Measurements from ENCODE around the gene ZNF609.

Gene ZNF609, protein sequence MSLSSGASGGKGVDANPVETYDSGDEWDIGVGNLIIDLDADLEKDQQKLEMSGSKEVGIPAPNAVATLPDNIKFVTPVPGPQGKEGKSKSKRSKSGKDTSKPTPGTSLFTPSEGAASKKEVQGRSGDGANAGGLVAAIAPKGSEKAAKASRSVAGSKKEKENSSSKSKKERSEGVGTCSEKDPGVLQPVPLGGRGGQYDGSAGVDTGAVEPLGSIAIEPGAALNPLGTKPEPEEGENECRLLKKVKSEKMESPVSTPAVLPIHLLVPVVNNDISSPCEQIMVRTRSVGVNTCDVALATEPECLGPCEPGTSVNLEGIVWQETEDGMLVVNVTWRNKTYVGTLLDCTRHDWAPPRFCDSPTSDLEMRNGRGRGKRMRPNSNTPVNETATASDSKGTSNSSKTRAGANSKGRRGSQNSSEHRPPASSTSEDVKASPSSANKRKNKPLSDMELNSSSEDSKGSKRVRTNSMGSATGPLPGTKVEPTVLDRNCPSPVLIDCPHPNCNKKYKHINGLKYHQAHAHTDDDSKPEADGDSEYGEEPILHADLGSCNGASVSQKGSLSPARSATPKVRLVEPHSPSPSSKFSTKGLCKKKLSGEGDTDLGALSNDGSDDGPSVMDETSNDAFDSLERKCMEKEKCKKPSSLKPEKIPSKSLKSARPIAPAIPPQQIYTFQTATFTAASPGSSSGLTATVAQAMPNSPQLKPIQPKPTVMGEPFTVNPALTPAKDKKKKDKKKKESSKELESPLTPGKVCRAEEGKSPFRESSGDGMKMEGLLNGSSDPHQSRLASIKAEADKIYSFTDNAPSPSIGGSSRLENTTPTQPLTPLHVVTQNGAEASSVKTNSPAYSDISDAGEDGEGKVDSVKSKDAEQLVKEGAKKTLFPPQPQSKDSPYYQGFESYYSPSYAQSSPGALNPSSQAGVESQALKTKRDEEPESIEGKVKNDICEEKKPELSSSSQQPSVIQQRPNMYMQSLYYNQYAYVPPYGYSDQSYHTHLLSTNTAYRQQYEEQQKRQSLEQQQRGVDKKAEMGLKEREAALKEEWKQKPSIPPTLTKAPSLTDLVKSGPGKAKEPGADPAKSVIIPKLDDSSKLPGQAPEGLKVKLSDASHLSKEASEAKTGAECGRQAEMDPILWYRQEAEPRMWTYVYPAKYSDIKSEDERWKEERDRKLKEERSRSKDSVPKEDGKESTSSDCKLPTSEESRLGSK (N-terminal part only)
- 20.1 to 94.1 (median 49.3) reads per million in 17 experiments for total RNA-seq

DNA sequence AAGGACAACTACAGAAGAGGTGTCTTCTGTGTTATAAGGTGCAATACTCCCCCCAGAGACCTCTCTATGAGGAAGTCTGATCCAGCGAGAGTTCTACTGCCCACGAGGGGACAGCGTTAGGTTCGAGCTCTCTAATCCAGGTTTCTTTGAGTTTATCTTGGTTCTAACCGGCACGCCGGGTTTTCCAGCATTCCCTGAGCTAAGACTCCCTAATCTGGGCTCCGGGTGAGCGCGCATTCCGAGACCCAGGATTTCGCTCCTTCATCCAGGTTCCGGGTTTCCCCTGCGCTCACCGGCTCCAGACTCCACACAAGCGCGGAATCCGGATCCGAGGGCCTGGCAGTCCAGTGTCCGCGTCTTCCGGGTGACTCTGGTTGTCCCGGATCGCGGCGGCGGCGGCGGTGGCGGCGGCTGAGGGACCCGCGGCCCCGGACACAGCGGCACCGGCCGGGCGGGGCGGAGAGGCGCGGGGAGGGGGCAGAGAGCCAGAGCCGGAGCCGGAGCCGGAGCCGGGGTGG, at the start of gene ZNF609:
TSS of gene ZNF609 (plus strand) at position 373 of the 518 bp plus-strand sequence. CDS start 38,842 bp downstream, outside the sequence.
- DNase-seq: peak; percentile 87 to 94 (median 92)

DNA sequence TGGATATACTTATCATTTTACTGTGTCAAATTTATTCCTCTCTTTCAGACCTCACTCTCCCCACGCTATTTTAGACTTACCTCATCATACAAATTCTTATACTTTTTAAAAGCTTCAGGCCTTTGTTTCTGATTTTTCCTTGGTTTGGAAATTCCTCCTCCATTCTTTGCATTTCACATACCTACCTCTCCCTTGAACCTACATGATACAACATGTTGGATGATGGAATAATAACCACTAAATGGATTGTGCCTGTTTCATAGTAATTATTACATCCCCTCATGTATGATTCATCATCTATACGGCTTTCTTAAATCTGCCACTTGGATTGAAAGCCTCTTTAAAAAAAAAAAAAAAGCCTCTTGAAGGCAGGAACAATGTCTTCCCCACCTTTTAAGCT, 48.2 kb upstream of the ZNF609 start:
- no peak for DNase-seq

DNA sequence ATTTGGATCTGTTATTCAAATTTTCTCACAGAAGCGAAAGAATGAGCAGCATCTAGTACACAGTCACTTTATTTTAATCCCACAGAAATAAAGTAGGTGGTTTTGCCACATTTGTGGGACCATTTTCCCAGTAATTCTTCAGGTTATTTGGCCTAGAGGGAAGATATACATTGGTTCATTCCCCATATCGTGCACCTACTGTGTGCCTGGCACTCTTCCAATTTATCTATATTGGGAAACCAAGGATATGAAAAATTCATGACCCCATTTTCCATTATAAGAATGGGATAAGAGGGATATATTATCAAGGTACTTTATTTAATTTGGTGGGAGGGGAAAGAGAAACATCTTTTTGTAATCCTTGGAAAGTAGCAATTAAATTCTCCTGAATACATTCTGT, 37.7 kb upstream of the ZNF609 start:
- no peak for DNase-seq

DNA sequence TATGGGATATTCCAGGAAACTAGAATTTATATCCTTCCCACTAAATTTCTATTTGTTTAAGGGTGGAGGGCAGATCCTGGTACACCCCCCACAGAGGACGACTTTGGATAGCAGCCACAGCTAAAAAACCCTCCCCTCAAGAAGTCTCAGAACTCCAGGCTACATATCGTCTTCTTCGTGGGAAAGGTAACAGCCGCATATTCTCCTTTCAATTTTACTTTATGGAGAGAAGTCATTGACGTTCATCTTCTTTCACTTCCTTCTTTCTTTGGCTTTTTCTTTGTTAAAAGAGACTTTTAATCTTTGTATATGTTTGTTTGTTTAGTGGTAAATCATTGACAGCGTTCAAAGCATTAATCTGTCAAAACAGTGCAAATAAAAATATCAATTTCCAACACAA, 36.4 kb upstream of the ZNF609 start:
- DNase-seq: peak in 1 of 4 experiments; percentile 17

DNA sequence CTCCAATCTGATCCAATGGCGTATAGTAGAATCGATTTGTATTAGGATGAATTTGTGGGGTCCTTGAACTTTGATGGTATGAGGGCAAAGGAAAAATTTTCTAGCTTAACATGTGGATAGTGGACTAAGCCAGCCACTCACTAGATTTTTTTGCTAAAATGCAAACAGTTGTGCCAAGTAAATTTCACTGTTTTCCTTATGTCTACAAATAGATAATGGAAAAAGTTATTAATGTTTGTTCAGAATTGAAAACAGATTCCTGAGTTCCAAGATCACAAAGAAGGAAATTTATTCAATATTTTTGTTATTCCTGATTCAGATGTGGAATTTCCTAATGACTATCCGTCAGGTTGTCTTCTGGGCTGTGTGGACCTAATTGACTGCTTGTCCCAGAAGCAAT, 35.2 kb upstream of the ZNF609 start:
- no peak for DNase-seq

DNA sequence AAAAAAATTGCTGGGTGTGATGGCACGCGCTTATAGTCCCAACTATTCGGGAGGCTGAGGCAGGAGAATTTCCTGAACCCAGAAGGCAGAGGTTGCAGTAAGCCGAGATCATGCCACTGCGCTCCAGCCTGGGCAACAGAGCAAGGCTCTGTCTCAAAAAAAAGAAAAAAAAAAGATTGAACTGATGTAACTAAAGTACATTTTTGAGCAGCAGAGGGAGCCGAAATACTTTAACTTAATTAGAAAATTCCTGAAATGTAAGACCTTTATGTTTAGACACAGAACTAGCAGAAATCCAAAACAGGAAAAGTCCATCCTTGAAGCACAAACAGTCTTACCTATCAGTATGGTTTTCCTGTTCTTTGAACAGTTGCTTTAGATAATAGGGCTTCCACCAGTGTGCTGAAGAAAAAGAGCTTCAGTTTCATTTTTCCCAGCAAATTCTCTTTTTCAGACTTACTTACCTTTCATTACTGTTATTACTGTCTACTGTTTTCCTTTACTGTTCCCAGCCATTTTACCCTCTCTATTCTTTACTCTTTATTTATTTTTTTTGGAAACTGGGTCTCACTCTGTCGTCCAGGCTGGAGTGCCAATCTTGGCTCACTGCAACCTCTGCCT, 33.4 kb upstream of the ZNF609 start:
- DNase-seq: peak in 3 of 4 experiments; percentile 12 to 36 (median 17)

DNA sequence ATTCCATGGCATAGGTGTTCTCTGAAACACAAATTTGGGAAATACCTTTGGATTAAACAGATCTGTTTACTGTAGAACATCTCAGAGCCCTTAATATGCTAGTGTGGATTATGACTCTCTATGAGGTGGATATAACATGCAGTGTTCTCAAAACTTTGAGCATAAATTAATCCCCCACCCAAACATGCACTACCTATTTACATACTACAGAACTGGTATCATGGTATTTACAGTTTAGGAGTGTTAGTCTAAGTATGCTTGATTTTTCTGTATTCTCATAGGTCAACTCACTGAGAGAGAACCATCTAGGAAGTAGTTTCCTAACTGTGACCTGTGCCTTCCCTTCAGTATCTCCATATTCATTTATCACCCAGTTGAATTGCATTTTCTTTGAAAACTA, 30.9 kb upstream of the ZNF609 start:
- no peak for DNase-seq

DNA sequence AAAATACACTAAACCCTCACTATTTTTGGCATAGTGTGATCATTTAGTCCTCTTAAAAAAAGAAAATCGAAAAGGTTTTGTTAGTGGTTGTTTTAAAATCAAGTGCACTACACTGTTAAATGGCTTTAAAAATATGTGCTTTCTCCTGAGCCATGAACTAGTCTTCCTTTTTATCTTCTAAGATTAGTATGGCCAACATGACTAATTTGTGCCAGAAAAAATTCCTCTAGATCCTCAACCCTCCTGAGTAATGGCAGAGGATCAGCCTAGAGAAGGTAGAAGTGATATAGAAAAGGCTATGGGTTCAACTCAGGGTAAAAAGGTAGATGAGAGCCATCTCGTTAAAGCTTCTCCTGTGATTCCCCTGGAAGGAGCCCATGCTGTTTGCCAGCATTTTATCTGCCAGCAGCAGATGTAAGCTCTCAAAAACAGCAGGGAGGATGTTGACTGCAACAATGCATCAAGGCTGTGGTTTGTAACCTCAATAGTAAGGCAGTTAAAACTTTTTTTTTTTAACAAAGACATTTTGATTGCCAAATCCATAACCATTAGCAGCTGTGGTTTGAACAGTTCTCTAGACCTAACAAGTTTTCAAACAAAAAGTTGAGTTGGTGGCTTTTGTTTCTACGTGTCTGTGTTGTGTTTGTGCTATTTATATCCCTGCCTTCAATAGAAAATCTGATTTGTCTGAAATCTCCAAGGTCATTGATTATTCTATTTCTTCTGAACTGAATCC, 30.2 kb upstream of the ZNF609 start:
- DNase-seq: no peak

DNA sequence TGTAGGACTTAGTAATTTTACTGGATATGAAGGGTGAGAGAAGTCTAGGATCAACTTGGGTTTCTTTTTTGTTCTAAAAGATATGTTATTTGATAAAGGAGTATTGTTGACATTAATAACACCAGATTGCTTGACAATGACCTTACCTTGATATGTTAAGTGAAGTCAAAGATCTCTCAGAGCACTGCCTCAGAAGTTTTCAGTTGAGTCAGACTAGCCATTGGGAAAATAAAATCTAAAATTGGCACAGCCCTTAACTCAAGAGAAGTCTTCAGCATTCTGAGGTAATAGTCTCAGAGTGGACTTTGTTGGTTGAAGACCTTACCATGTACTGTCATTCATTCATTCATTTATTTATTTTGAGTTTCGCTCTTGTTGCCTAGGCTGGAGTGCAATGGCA, 22.4 kb upstream of the ZNF609 start:
- DNase-seq: no peak

DNA sequence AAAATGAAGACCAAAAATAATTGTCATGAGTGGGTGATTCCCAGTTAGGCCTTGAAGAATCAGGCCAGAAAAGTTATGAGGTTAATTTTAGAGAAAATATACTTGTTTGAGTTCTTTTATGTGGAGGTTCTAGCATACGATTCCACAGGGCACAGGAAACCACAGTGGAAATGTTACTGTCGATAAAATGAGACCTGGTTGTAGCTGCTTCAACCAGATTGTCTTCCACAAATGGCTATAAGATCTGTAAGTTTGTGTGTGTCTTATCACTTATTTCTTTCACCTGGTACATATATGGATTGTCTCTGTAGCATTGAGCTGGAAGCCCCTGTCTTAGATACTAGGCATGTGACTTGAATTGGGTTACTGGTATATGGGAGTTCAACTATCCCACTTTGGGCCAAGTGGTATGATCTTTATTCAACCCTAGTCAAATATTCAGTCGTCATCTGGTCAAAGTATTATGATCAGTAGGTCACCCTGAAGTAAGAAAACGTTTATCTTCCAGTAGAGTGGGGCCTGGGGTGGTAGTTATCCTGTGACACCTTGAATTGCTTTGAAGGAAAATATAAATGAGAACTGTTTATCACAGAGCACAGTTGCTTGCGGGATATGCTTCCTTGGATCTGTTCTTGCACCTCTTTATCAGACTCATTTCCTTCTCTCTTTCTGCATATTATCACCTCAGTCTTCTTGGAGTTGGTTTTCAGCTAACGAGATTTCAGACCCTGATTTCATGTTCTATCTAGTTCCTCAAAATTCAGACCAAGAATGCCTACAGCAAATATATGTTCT, 21.5 kb upstream of the ZNF609 start:
- no peak for DNase-seq

DNA sequence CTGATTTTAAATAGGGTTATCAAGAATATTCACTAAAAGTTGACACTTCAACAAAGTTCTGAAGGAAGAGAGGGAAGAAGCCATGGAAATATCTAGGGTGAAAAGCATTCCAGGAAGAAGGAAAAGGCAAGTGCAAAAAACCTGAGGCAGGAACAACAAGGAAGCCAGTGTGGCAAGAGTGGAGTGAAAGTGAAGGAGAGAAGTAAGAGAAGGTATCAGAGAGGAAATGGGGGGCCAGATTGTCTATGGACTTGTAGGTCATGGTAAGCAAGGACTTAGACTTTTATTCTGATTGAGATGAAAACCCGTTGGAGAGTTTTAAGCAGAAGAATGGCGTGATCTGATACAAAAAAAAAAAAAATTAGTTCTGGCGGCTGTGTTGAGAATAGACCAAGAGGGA, 18.5 kb upstream of the ZNF609 start:
- DNase-seq: no peak

DNA sequence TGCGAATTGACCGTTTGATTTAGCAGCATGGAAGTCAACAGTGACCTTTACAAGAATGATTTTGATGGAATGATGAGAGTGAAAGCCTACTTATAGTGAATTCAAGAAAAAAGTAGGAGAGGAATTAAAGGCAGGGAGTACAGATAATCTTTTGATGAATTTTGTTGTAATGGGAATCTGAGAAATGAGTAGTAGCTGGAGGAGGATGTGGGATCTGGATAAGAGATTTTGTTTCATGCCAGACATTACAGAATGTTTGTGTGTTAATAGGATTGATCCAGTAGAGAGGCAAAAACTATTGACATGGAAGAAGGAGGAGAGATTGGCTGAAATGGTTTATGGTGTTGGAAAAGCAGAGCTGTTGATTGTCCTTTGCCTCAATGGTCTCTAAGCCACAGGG, 17.4 kb upstream of the ZNF609 start:
- no peak for DNase-seq

DNA sequence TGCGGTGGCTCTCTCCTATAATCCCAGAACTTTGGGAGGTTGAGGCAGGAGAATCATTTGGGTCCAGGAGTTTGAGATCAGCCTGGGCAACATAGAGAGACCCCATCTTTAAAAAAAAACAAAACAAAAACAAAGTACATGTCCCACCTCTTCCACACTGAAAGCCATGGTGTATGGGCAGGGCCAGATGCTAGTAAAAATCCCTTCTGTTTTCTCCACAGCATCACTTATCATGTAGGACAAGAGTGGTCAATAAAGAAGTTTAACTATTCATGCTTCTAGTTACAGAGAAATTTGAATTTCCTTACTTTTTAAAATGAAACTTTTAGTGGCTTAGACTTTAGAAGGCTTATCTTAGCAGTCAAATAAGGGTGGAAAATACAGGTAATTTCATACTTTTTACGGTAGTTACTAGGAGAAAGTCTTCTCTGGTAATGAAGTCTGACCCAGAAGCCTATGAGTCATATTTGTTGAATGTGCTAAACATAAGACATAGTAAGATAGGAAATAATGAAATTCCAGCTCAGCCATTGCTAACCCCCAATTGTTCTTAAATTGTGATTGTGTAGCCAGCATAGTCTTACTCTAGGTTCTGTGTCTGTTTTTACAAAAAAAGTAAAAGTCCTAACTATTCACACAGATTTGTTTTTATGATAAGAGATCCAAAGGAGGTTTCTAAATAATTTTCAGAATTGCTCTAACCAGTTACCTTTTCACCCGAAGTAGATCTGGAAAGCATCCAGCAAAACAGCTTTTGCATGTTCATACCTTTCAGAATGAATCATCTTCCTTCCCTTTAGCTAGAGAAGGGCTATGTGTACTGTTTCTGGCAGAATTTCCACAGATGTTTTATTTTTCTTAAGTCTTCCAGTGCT, 16.4 kb upstream of the ZNF609 start:
- DNase-seq: no peak

DNA sequence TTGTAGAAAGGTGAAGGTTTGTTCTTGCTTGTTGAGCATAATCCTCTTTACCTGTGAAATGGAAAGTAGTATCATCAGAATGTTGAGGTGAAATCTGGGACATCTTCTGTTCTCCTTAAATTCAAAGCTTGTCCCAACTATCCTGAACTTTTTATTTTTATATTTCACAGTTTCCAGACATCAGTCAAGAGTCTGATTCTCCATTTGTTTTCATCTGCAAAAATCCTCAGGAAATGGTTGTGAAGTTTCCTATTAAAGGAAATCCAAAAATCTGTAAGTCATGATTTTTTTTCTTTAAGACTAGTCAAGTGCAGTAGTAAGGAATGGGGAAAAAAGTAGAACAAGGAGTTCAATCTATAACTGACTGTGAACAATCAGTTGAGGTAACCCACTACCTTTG, 15.5 kb upstream of the ZNF609 start:
- DNase-seq: no peak

DNA sequence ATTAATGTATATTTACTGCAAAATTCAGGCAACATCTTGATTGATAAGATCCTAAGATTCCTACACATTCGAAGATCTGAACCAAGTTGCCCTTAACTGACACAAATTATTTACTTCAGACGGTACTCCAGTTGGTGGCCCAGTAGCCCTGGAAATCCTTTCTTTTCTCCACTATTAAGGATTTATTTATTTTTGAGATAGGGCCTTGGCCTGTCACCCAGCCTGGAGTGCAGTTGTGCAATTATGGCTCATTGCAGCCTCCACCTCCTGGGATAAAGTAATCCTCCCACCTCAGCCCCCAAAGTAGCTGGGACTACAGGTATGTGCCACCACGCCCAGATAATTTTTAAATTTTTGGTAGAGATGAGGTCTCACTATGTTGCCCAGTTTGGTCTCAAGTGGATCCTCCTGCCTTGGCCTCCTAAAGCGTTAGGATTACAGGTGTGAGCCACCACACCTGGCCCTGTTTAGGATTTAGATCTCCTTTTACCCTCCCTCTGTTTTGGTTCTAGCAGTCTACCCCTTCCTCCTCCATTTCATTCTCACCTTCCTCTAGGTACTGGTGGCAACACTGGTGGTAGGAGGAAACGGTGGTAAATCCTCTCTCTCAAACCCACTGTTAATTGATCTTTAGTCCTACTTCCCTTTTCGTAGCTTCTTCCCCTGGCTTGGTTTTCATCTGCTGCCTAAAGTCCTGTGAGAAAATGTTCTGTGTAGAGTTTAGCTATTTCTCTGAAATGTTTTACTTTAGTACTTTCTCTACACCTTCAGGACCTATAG, 12.7 kb upstream of the ZNF609 start:
- peak in 2 of 4 experiments; percentile 16 to 27 for DNase-seq

DNA sequence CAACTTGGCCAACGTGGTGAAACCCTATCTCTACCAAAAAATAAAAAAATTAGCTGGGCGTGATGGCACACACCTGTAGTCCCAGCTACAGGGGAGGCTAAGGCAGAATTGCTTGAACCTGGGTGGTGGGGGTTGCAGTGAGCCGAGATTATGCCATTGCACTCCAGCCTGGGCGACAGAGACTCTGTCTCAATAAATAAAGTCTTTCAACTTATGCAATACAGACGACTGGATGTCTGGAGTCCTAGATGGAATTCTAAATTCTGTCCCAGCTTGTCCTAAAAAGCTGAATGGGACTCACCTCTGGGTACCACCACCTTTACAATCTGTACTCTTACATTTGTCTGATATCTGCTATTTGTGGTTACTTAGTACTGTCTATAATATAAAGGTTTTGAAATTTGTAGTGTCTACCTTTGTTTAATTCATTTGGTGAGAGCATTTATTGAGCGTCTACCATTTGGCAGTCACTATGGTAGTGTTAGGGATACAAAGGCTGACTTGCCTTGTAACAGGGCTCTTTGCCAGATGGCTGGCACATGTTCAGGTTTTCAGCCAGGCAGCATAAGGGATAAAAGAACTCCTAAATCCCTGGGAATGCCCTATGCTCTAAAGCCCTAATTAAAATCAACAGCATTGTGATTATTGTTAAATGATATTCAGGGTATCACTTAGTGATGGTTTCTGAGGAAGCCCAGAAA, 7.2 kb upstream of the ZNF609 start:
- DNase-seq: no peak

DNA sequence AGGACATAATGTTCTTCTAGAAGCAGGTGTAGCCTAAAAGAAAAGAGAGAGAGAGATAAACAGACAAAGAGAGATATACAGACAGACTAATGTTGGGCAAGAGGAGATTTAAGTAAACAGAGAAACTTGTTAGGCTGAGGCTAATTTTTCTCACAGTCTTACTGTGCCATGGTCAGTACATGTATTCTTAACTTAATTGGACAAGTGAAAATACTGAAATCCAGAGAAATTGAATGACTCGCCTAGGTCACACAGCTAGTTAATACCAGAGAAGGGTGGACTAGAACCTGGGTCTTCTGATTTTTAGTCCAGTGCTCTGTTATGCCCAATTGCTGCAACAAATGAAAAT, 6.7 kb upstream of the ZNF609 start:
- no peak for DNase-seq

DNA sequence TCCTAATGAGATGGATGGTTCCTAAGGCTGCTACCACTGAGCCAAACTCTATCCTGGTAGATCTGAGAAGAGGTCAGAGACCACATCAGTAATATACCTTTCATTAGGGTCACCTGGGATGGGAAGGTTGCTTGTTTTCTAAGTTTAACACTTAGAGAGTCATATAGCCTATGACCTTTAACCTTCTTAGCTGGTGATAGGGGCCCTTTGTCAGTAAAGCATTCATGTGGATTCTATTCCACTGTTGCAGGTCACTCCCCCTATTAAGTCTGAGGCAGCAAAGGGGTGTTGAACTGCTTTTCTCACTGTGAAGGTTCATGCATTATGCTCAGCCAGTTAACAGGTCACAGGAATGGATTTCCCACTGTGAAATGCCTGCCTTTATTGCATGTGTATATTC, 6.1 kb upstream of the ZNF609 start:
- DNase-seq: no peak
